WTC11 (cell line): ENCODE measurements around the gene RPL38. TPM values are rescaled to one million over a fixed set of nuclear protein-coding genes. Genes with fewer than 3 reads are reported as not detected.

Source experiments
- ATAC-seq: fragments of 200-7000 bp; cut with Tn5 transposase; 2 replicates; pipeline ENCODE4 v1.10.0; 2021; ENCODE audit warnings: mild to moderate bottlenecking, moderate library complexity
- CTCF ChIA-PET: fragments of 300-600 bp; sonication (Branson Sonifier 250); formaldehyde crosslinking; loops from one replicate; lab custom pipeline; 2021; ENCODE audit warnings: antibody characterized with exemption; lab: Charles Lee
- POLR2A ChIA-PET: fragments of 350-600 bp; sonication (Branson Sonifier 250); formaldehyde crosslinking; loops from one replicate; lab custom pipeline; 2021; ENCODE audit warnings: antibody characterized with exemption; lab: Charles Lee
- DNase-seq: peaks from one replicate; pipeline ENCODE4 v3.0.0; 2021; ENCODE audit warnings: low spot score
- H3K27ac Mint-ChIP-seq: 2 replicates; pipeline ENCODE4 v1.8.0; 2021; ENCODE audit warnings: mixed read lengths
- H3K27me3 Mint-ChIP-seq: 2 replicates; pipeline ENCODE4 v1.8.0; 2021; ENCODE audit warnings: low read depth, mild to moderate bottlenecking, moderate library complexity, mixed read lengths
- H3K36me3 Mint-ChIP-seq: 2 replicates; pipeline ENCODE4 v1.8.0; 2021; ENCODE audit warnings: mixed read lengths
- H3K4me1 Mint-ChIP-seq: 2 replicates; pipeline ENCODE4 v1.8.0; 2022; ENCODE audit warnings: mixed read lengths
- H3K4me3 Mint-ChIP-seq: 2 replicates; pipeline ENCODE4 v1.8.0; 2021; ENCODE audit warnings: mild to moderate bottlenecking, moderate library complexity, mixed read lengths
- H3K9me3 Mint-ChIP-seq: 2 replicates; pipeline ENCODE4 v1.8.0; 2021; ENCODE audit warnings: mixed read lengths
- AR ChIP-seq: fragments of 250-450 bp; sonication (Bioruptor Pico); IDR thresholded peaks from 2 replicates; pipeline ENCODE4 v1.9.0; 2021; ENCODE audit warnings: mild to moderate bottlenecking
- ARID4B ChIP-seq: sonication (generic); formaldehyde crosslinking; IDR thresholded peaks from 2 replicates; pipeline ENCODE4 v1.8.0; 2023; ENCODE audit warnings: missing genetic modification reagents, mild to moderate bottlenecking, borderline replicate concordance
- ATF1 ChIP-seq: sonication (generic); formaldehyde crosslinking; IDR thresholded peaks from 2 replicates; pipeline ENCODE4 v1.8.1; 2023; ENCODE audit warnings: mild to moderate bottlenecking, moderate library complexity, missing genetic modification reagents
- FOXK1 ChIP-seq: sonication (generic); formaldehyde crosslinking; IDR thresholded peaks from 2 replicates; pipeline ENCODE4 v1.8.0; 2022; ENCODE audit warnings: mild to moderate bottlenecking, moderate library complexity, missing genetic modification reagents
- NR2C2 ChIP-seq: sonication (generic); formaldehyde crosslinking; IDR thresholded peaks from 2 replicates; pipeline ENCODE4 v1.8.0; 2022; ENCODE audit warnings: mild to moderate bottlenecking, missing genetic modification reagents
- OVOL2 ChIP-seq: fragments of 250-450 bp; sonication (Bioruptor Pico); IDR thresholded peaks from 2 replicates; pipeline ENCODE4 v1.9.0; 2021; ENCODE audit warnings: mild to moderate bottlenecking, borderline replicate concordance
- RELA ChIP-seq: sonication (generic); formaldehyde crosslinking; IDR thresholded peaks from 2 replicates; pipeline ENCODE4 v1.8.1; 2022; ENCODE audit warnings: missing genetic modification reagents, mild to moderate bottlenecking, borderline replicate concordance
- SMAD3 ChIP-seq: sonication (generic); formaldehyde crosslinking; IDR thresholded peaks from 2 replicates; pipeline ENCODE4 v1.8.0; 2022; ENCODE audit warnings: missing genetic modification reagents, mild to moderate bottlenecking, borderline replicate concordance
- TP53 ChIP-seq: sonication (generic); formaldehyde crosslinking; IDR thresholded peaks from 2 replicates; pipeline ENCODE4 v1.8.1; 2023; ENCODE audit warnings: mild to moderate bottlenecking, missing genetic modification reagents
- USF2 ChIP-seq: sonication (generic); formaldehyde crosslinking; IDR thresholded peaks from 2 replicates; pipeline ENCODE4 v1.8.1; 2023; ENCODE audit warnings: mild to moderate bottlenecking, missing genetic modification reagents, moderate library complexity
- ZBTB21 ChIP-seq: sonication (generic); formaldehyde crosslinking; IDR thresholded peaks from 2 replicates; pipeline ENCODE4 v1.8.1; 2023; ENCODE audit warnings: mild to moderate bottlenecking, missing genetic modification reagents, borderline replicate concordance
- ZNF219 ChIP-seq: sonication (generic); formaldehyde crosslinking; IDR thresholded peaks from 2 replicates; pipeline ENCODE4 v1.8.0; 2023; ENCODE audit warnings: missing genetic modification reagents, mild to moderate bottlenecking, borderline replicate concordance
- ZNF232 ChIP-seq: sonication (generic); formaldehyde crosslinking; IDR thresholded peaks from 2 replicates; pipeline ENCODE4 v1.8.0; 2022; ENCODE audit warnings: mild to moderate bottlenecking, missing genetic modification reagents
- ZNF425 ChIP-seq: fragments of 250-450 bp; sonication (Bioruptor Pico); conservative IDR thresholded peaks from 2 replicates; pipeline ENCODE4 v1.9.0; 2021; ENCODE audit warnings: mild to moderate bottlenecking
- total RNA-seq: library from RNA; stranded (reverse); gene quantifications from 3 replicates; pipeline ENCODE4 v1.2.3, GENCODE V29; 2021
- TF ChIP-seq, protein P1 (sequence below): sonication (generic); formaldehyde crosslinking; IDR thresholded peaks from 2 replicates; pipeline ENCODE4 v1.8.0; 2022; ENCODE audit warnings: missing genetic modification reagents
- TF ChIP-seq, protein P2 (sequence below): sonication (generic); formaldehyde crosslinking; IDR thresholded peaks from 2 replicates; pipeline ENCODE4 v1.8.0; 2022; ENCODE audit warnings: mild to moderate bottlenecking, missing genetic modification reagents
- TF ChIP-seq, protein P3 (sequence below): sonication (generic); formaldehyde crosslinking; IDR thresholded peaks from 2 replicates; pipeline ENCODE4 v1.8.1; 2022; ENCODE audit warnings: low read depth, mild to moderate bottlenecking, moderate library complexity, missing genetic modification reagents, borderline replicate concordance
- TF ChIP-seq, protein P4 (sequence below): sonication (generic); formaldehyde crosslinking; IDR thresholded peaks from 2 replicates; pipeline ENCODE4 v1.8.1; 2023; ENCODE audit warnings: mild to moderate bottlenecking, missing genetic modification reagents

Gene RPL38
- total RNA-seq, 1 experiment from 2014 or later: 1,170 TPM

GRCh38 chr17:74170924-74171323, 32.6 kb upstream of the RPL38 start:
- Mint-ChIP-seq H3K4me3 (no peak overlapping the region), H3K27me3 (peaks cover 2% of the 10 kb centered on the region), H3K4me1 (no peaks in the 10 kb centered on the region), H3K27ac (no peak overlapping the region), H3K9me3 (peaks cover 13% of the 10 kb centered on the region), H3K36me3 (no peaks in the 10 kb centered on the region)
- ChIA-PET POLR2A (no interaction called here), CTCF (interaction anchor here (0.6 to 1.2 kb wide), 2 partner anchors 15 to 1220 kb away, joined by 3 to 4 read pairs; no protein-coding TSS in a partner anchor)
- no peak for DNase-seq
- ATAC-seq: no peak
- TF ChIP-seq SMAD3 (CRISPR knock-in tag): no peak
- no peak for TF ChIP-seq AR (CRISPR knock-in tag)
- no peak for TF ChIP-seq RELA (CRISPR knock-in tag)
- TF ChIP-seq ZNF232: no peak
- no peak for TF ChIP-seq ATF1
- TF ChIP-seq, protein P1, sequence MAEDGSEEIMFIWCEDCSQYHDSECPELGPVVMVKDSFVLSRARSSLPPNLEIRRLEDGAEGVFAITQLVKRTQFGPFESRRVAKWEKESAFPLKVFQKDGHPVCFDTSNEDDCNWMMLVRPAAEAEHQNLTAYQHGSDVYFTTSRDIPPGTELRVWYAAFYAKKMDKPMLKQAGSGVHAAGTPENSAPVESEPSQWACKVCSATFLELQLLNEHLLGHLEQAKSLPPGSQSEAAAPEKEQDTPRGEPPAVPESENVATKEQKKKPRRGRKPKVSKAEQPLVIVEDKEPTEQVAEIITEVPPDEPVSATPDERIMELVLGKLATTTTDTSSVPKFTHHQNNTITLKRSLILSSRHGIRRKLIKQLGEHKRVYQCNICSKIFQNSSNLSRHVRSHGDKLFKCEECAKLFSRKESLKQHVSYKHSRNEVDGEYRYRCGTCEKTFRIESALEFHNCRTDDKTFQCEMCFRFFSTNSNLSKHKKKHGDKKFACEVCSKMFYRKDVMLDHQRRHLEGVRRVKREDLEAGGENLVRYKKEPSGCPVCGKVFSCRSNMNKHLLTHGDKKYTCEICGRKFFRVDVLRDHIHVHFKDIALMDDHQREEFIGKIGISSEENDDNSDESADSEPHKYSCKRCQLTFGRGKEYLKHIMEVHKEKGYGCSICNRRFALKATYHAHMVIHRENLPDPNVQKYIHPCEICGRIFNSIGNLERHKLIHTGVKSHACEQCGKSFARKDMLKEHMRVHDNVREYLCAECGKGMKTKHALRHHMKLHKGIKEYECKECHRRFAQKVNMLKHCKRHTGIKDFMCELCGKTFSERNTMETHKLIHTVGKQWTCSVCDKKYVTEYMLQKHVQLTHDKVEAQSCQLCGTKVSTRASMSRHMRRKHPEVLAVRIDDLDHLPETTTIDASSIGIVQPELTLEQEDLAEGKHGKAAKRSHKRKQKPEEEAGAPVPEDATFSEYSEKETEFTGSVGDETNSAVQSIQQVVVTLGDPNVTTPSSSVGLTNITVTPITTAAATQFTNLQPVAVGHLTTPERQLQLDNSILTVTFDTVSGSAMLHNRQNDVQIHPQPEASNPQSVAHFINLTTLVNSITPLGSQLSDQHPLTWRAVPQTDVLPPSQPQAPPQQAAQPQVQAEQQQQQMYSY: no peak
- TF ChIP-seq ZNF219 (CRISPR knock-in tag): no peak
- TF ChIP-seq, protein P2, sequence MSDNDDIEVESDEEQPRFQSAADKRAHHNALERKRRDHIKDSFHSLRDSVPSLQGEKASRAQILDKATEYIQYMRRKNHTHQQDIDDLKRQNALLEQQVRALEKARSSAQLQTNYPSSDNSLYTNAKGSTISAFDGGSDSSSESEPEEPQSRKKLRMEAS: no peak
- TF ChIP-seq ZBTB21 (CRISPR knock-in tag): no peak
- TF ChIP-seq TP53: no peak

GRCh38 chr17:74172700-74173099, 30.8 kb upstream of the RPL38 start:
- CTCF ChIA-PET: interaction anchor here (1.9 to 2.1 kb wide), 2 partner anchors 27 to 83 kb away, joined by 9 to 10 read pairs; no protein-coding TSS in a partner anchor
- TF ChIP-seq NR2C2 (CRISPR knock-in tag) (no peak), ATF1 (no peak), OVOL2 (CRISPR knock-in tag) (no peak), USF2 (CRISPR knock-in tag) (no peak), ZNF219 (CRISPR knock-in tag) (no peak), ZNF425 (CRISPR knock-in tag) (no peak), ARID4B (CRISPR knock-in tag) (no peak), FOXK1 (CRISPR knock-in tag) (no peak)
- TF ChIP-seq, protein P3, sequence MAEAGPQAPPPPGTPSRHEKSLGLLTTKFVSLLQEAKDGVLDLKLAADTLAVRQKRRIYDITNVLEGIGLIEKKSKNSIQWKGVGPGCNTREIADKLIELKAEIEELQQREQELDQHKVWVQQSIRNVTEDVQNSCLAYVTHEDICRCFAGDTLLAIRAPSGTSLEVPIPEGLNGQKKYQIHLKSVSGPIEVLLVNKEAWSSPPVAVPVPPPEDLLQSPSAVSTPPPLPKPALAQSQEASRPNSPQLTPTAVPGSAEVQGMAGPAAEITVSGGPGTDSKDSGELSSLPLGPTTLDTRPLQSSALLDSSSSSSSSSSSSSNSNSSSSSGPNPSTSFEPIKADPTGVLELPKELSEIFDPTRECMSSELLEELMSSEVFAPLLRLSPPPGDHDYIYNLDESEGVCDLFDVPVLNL (CRISPR knock-in tag): no peak
- TF ChIP-seq, protein P4, sequence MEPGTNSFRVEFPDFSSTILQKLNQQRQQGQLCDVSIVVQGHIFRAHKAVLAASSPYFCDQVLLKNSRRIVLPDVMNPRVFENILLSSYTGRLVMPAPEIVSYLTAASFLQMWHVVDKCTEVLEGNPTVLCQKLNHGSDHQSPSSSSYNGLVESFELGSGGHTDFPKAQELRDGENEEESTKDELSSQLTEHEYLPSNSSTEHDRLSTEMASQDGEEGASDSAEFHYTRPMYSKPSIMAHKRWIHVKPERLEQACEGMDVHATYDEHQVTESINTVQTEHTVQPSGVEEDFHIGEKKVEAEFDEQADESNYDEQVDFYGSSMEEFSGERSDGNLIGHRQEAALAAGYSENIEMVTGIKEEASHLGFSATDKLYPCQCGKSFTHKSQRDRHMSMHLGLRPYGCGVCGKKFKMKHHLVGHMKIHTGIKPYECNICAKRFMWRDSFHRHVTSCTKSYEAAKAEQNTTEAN: no peak

More at GRCh38 chr17:74172700-74173099, 30.8 kb upstream of the RPL38 start:
- Mint-ChIP-seq H3K4me3 (no peak overlapping the region), H3K4me1 (peaks cover 6% of the 10 kb centered on the region; the same call in 1 of the 2 replicates), H3K9me3 (peaks cover 1% of the 10 kb centered on the region), H3K36me3 (no peaks in the 10 kb centered on the region), H3K27ac (no peak overlapping the region), H3K27me3 (no peaks in the 10 kb centered on the region; the same call in none of the 2 replicates)
- no peak for DNase-seq
- POLR2A ChIA-PET: no interaction called here
- no peak for ATAC-seq
